Erythroblast (primary cell): ENCODE measurements around the gene RUNX3.

Experiments
- GATA1 ChIP-seq: IDR thresholded peaks from 2 replicates; pipeline ENCODE4 v1.6.1; 2011; ENCODE audit warnings: low read depth, mild to moderate bottlenecking, control low read depth, low read length, moderate library complexity
- POLR2A ChIP-seq: IDR thresholded peaks from 2 replicates; pipeline ENCODE4 v1.6.1; 2011; ENCODE audit warnings: mild to moderate bottlenecking, low read length

GRCh38 chr1:24857507-24858133 is 72.5 kb downstream of the RUNX3 start:
- TF ChIP-seq POLR2A (no peak), GATA1 (no peak)
